SK-N-SH treated with all-trans-retinoic acid at 6 μM for 48 hours (cell line): Measurements from ENCODE around the gene TAF5L.

Experiments used
- ATAC-seq: fragments of 200-7000 bp; cut with Tn5 transposase; 3 replicates; pipeline ENCODE4 v1.9.1; 2020; ENCODE audit warnings: mild to moderate bottlenecking, moderate library complexity
- ARNTL ChIP-seq: fragments of 450-650 bp; formaldehyde crosslinking; IDR thresholded peaks from 2 replicates; pipeline ENCODE4 v1.5.0; 2020; ENCODE audit warnings: low read depth, mild to moderate bottlenecking, moderate library complexity, borderline replicate concordance
- BACH2 ChIP-seq: fragments of 250-450 bp; sonication (Bioruptor Pico); IDR thresholded peaks from 2 replicates; pipeline ENCODE4 v1.9.0; 2021; ENCODE audit warnings: mild to moderate bottlenecking, borderline replicate concordance
- CSDC2 ChIP-seq: fragments of 250-450 bp; sonication (Bioruptor Pico); IDR thresholded peaks from 2 replicates; pipeline ENCODE4 v1.5.0; 2020; ENCODE audit warnings: mild to moderate bottlenecking, moderate library complexity
- CSRNP3 ChIP-seq: fragments of 250-450 bp; sonication (Bioruptor Pico); IDR thresholded peaks from 2 replicates; pipeline ENCODE4 v1.5.1; 2021; ENCODE audit warnings: mild to moderate bottlenecking, moderate library complexity
- ESRRG ChIP-seq: fragments of 250-450 bp; sonication (Bioruptor Pico); IDR thresholded peaks from 2 replicates; pipeline ENCODE4 v1.6.1; 2021; ENCODE audit warnings: mild to moderate bottlenecking
- GLIS3 ChIP-seq: fragments of 250-450 bp; sonication (Bioruptor Pico); IDR thresholded peaks from 2 replicates; pipeline ENCODE4 v1.5.0; 2020; ENCODE audit warnings: mild to moderate bottlenecking, moderate library complexity
- ISL1 ChIP-seq: fragments of 250-450 bp; sonication (Bioruptor Pico); IDR thresholded peaks from 2 replicates; pipeline ENCODE4 v2.1.2; 2022; ENCODE audit warnings: mild to moderate bottlenecking, moderate library complexity
- OSR1 ChIP-seq: fragments of 250-450 bp; sonication (Bioruptor Pico); IDR thresholded peaks from 2 replicates; pipeline ENCODE4 v1.8.0; 2022; ENCODE audit warnings: moderate library complexity, mild to moderate bottlenecking, inconsistent platforms
- PPARA ChIP-seq: fragments of 250-450 bp; sonication (Bioruptor Pico); IDR thresholded peaks from 2 replicates; pipeline ENCODE4 v1.5.0; 2020; ENCODE audit warnings: mild to moderate bottlenecking, borderline replicate concordance
- RARB ChIP-seq: fragments of 250-450 bp; sonication (Bioruptor Pico); IDR thresholded peaks from 2 replicates; pipeline ENCODE4 v1.8.0; 2021; ENCODE audit warnings: mild to moderate bottlenecking, moderate library complexity
- SNAI2 ChIP-seq: fragments of 250-450 bp; sonication (Bioruptor Pico); IDR thresholded peaks from 2 replicates; pipeline ENCODE4 v1.5.0; 2020; ENCODE audit warnings: mild to moderate bottlenecking, moderate library complexity
- TCF4 ChIP-seq: fragments of 250-450 bp; sonication (Bioruptor Pico); IDR thresholded peaks from 2 replicates; pipeline ENCODE4 v1.8.0; 2021; ENCODE audit warnings: mild to moderate bottlenecking, moderate library complexity, borderline replicate concordance
- TOX ChIP-seq: fragments of 250-450 bp; sonication (Bioruptor Pico); IDR thresholded peaks from 2 replicates; pipeline ENCODE4 v1.8.0; 2021; ENCODE audit warnings: mild to moderate bottlenecking, moderate library complexity, borderline replicate concordance
- TSHZ2 ChIP-seq: fragments of 250-450 bp; sonication (Bioruptor Pico); IDR thresholded peaks from 2 replicates; pipeline ENCODE4 v1.5.0; 2020; ENCODE audit warnings: mild to moderate bottlenecking, moderate library complexity
- ZC3H10 ChIP-seq: fragments of 250-450 bp; sonication (Bioruptor Pico); IDR thresholded peaks from 2 replicates; pipeline ENCODE4 v1.5.1; 2021; ENCODE audit warnings: mild to moderate bottlenecking, moderate library complexity
- ZFP3 ChIP-seq: fragments of 250-450 bp; sonication (Bioruptor Pico); IDR thresholded peaks from 2 replicates; pipeline ENCODE4 v1.5.0; 2020; ENCODE audit warnings: mild to moderate bottlenecking, moderate library complexity
- ZFP30 ChIP-seq: fragments of 450-650 bp; formaldehyde crosslinking; IDR thresholded peaks from 2 replicates; pipeline ENCODE4 v1.5.0; 2022; ENCODE audit warnings: mild to moderate bottlenecking, moderate library complexity
- ZNF70 ChIP-seq: fragments of 450-650 bp; formaldehyde crosslinking; IDR thresholded peaks from 2 replicates; pipeline ENCODE4 v1.5.0; 2020; ENCODE audit warnings: mild to moderate bottlenecking, moderate library complexity
- ZNF8 ChIP-seq: fragments of 450-650 bp; formaldehyde crosslinking; IDR thresholded peaks from 2 replicates; pipeline ENCODE4 v1.5.0; 2020; ENCODE audit warnings: mild to moderate bottlenecking, moderate library complexity

The TAF5L gene

GRCh38 chr1:229627003-229627402, 1.1 kb upstream of the TAF5L start (continued):
- TF ChIP-seq ARNTL (CRISPR knock-in tag), result no peak
- TF ChIP-seq ESRRG (CRISPR knock-in tag), result no peak
- no peak for TF ChIP-seq ZFP3
- no peak for TF ChIP-seq ZNF70 (CRISPR knock-in tag)
- no peak for TF ChIP-seq TCF4 (CRISPR knock-in tag)
- no peak for TF ChIP-seq ZFP30
- TF ChIP-seq ZC3H10 (CRISPR knock-in tag), result no peak
- TF ChIP-seq OSR1 (CRISPR knock-in tag), result no peak
- no peak for TF ChIP-seq CSRNP3 (CRISPR knock-in tag)
- TF ChIP-seq TSHZ2 (CRISPR knock-in tag), result no peak
- TF ChIP-seq BACH2 (CRISPR knock-in tag), result no peak
- TF ChIP-seq GLIS3 (CRISPR knock-in tag), result no peak
- TF ChIP-seq SNAI2, result no peak

- peak; percentile 34 for ATAC-seq
- TF ChIP-seq ARNTL (CRISPR knock-in tag) (no peak), TSHZ2 (CRISPR knock-in tag) (no peak)
These were observed 629 bp downstream of the TAF5L start for GRCh38 chr1:229625071-229625914.

- ATAC-seq, result no peak
- TF ChIP-seq ZC3H10 (CRISPR knock-in tag) (no peak), GLIS3 (CRISPR knock-in tag) (no peak), OSR1 (CRISPR knock-in tag) (no peak), ZFP30 (no peak), ZNF70 (CRISPR knock-in tag) (no peak), CSRNP3 (CRISPR knock-in tag) (no peak), ESRRG (CRISPR knock-in tag) (no peak), ARNTL (CRISPR knock-in tag) (no peak), TSHZ2 (CRISPR knock-in tag) (no peak), SNAI2 (no peak), TCF4 (CRISPR knock-in tag) (no peak), BACH2 (CRISPR knock-in tag) (no peak), RARB (CRISPR knock-in tag) (no peak), ISL1 (CRISPR knock-in tag) (no peak), CSDC2 (CRISPR knock-in tag) (no peak), PPARA (CRISPR knock-in tag) (no peak), ZFP3 (no peak), TOX (CRISPR knock-in tag) (no peak), ZNF8 (CRISPR knock-in tag) (no peak)
These were observed 1.3 kb downstream of the TAF5L start for GRCh38 chr1:229624521-229625070.
